ENCODE results near the gene F12. TPM values are rescaled to one million over a fixed set of nuclear protein-coding genes. Genes with fewer than 3 reads are reported as not detected.

F12 gene
- polyA plus RNA-seq, 1 of the 3 experiments (the other 2 are of a cell fraction): 4.3 TPM

DNA sequence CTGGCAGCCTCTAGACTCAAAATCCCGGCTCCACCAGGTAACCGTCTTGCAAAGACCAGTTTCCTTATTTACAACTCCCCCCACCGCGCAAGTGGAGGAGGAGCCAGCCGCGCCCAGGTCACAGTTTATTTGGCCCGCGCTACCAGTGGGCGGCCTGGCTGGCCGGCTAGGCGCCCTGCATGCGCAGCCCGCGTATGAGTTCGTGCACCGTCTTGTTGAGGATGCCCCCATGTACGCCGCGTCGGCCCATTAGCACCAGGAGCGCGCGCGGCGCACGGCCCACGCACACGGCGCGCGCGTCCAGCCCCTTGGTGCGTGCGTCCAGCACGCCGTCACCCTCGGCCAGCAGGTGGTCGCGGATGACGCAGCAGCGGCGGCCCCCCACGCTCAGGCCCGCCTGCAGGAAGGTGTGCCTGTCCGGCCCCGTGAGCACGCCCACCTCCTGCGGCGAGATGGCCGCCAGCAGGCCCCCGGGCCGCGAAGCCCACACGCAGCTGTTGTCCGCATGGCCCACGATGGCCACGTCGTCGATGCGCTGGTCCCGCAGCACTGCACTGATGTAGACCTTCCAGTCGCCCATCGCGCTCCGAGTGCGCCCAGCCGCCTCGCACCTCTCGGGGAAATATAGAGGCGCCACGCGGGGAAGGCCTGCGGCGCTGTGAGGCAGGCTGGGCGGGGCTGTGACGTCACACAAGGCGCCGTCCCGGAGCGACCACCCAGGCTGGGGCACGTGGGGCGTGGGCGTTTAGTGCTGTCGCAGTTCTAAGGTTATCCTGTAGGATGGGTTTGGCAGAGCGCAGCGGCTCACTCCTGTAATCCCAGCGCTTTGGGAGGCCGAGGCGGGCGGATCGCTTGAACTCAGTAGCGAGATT, 9.1 kb downstream of the F12 start, which contains the start of gene PFN3:
Gene PFN3 (minus strand): TSS at position 665 of the 872 bp plus-strand sequence. CDS start 85 bp downstream, at position 580.
- no peaks in the 10 kb centered on the region for H3K27me3 ChIP-seq (ENCODE audit: insufficient read depth)

More for the DNA sequence above, 9.1 kb downstream of the F12 start, which contains the start of gene PFN3:
- Histone ChIP-seq H2AFZ (ENCODE audit: low read depth) (no peak within 1 kb of the TSS), H3K4me1 (ENCODE audit: control insufficient read depth in 1 of 2, insufficient read depth in 2 of 2, low read depth in 1 of 2, low read length in 1 of 2) (peaks cover 0 to 24% of the 10 kb centered on the region in 2 experiments; a peak in 1 of 4 replicates), H3K4me3 (ENCODE audit: low read depth in 2 of 2, low read length in 1 of 2) (no peak within 1 kb of the TSS), H3K9ac (no peak within 1 kb of the TSS), H3K36me3 (replicated peaks in 1 of 2; ENCODE audit: control insufficient read depth in 1 of 2, insufficient read depth in 2 of 2, low read length in 1 of 2) (no peaks in the 10 kb centered on the region), H3K79me2 (ENCODE audit: insufficient read depth) (no peaks in the 10 kb centered on the region), H3K4me2 (no peak within 1 kb of the TSS), H3K27ac (ENCODE audit: low read depth in 2 of 2, low read length in 1 of 2) (no peak within 1 kb of the TSS), H3K9me3 (no peaks in the 10 kb centered on the region), H3K9me2 (no peaks in the 10 kb centered on the region), H3F3A (replicated peaks; ENCODE audit: insufficient read depth) (peaks cover 8% of the 10 kb centered on the region), H4K20me1 (ENCODE audit: insufficient read depth) (no peaks in the 10 kb centered on the region)
- WGBS (ENCODE audit: low lambda C conversion rate): 95% methylated on average over 76 of the region's 92 CpGs
- TF ChIP-seq MEF2A (IDR thresholded peaks at IDR 0.05; ENCODE audit: borderline replicate concordance, low read depth) (no peak), MXI1 (IDR thresholded peaks at IDR 0.05; ENCODE audit: low read depth, low read length) (no peak), JUND (IDR thresholded peaks at IDR 0.05) (no peak), ELF1 (IDR thresholded peaks at IDR 0.05) (no peak), REST (IDR thresholded peaks at IDR 0.05; ENCODE audit: low read depth, low read length) (no peak), RXRA (IDR thresholded peaks at IDR 0.05; ENCODE audit: borderline replicate concordance, low read depth) (no peak)
- TF ChIP-seq, protein P1, sequence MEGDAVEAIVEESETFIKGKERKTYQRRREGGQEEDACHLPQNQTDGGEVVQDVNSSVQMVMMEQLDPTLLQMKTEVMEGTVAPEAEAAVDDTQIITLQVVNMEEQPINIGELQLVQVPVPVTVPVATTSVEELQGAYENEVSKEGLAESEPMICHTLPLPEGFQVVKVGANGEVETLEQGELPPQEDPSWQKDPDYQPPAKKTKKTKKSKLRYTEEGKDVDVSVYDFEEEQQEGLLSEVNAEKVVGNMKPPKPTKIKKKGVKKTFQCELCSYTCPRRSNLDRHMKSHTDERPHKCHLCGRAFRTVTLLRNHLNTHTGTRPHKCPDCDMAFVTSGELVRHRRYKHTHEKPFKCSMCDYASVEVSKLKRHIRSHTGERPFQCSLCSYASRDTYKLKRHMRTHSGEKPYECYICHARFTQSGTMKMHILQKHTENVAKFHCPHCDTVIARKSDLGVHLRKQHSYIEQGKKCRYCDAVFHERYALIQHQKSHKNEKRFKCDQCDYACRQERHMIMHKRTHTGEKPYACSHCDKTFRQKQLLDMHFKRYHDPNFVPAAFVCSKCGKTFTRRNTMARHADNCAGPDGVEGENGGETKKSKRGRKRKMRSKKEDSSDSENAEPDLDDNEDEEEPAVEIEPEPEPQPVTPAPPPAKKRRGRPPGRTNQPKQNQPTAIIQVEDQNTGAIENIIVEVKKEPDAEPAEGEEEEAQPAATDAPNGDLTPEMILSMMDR (IDR thresholded peaks at IDR 0.05): no peak
- TF ChIP-seq, protein P2, sequence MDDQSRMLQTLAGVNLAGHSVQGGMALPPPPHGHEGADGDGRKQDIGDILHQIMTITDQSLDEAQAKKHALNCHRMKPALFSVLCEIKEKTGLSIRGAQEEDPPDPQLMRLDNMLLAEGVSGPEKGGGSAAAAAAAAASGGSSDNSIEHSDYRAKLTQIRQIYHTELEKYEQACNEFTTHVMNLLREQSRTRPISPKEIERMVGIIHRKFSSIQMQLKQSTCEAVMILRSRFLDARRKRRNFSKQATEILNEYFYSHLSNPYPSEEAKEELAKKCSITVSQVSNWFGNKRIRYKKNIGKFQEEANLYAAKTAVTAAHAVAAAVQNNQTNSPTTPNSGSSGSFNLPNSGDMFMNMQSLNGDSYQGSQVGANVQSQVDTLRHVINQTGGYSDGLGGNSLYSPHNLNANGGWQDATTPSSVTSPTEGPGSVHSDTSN (IDR thresholded peaks at IDR 0.05): no peak
- TF ChIP-seq, protein P3, sequence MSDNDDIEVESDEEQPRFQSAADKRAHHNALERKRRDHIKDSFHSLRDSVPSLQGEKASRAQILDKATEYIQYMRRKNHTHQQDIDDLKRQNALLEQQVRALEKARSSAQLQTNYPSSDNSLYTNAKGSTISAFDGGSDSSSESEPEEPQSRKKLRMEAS (IDR thresholded peaks at IDR 0.05; ENCODE audit: low read depth): no peak
- POLR2A ChIA-PET: no interaction called here
- CTCF ChIA-PET: interaction anchor here (0.8 to 9.7 kb wide), 3 partner anchors 10 to 56 kb away, joined by 4 to 375 read pairs (median 206); partner anchors contain the start of gene PRR7
- no peak for DNase-seq
